Panc1 (cell line): ENCODE data around the gene FSD1L. TPM values are rescaled to one million over a fixed set of nuclear protein-coding genes. Genes with fewer than 3 reads are reported as not detected.

Experiments used
- ATAC-seq: fragments of 200-7000 bp; cut with Tn5 transposase; 2 replicates; pipeline ENCODE4 v1.9.1; 2020; ENCODE audit warnings: mild to moderate bottlenecking, moderate library complexity
- BruUV-seq: library from RNA; stranded (reverse); fragments of 400-500 nt; replicated peaks from 2 replicates; lab custom pipeline; 2021; lab: Mats Ljungman, UMichigan
- CTCF ChIA-PET: fragments of 300-600 bp; sonication (Branson Sonifier 250); formaldehyde crosslinking; loops from one replicate; lab custom pipeline; 2022; ENCODE audit warnings: antibody characterized with exemption; lab: Charles Lee
- POLR2A ChIA-PET: fragments of 300-600 bp; sonication (Branson Sonifier 250); formaldehyde crosslinking; loops from one replicate; lab custom pipeline; 2022; ENCODE audit warnings: antibody characterized with exemption; lab: Charles Lee
- DNase-seq: peaks from one replicate; pipeline ENCODE4 v3.0.0-alpha.2; 2010; ENCODE audit warnings: low read depth, low spot score
- H3K27ac ChIP-seq: 2 replicates; pipeline ENCODE4 v1.5.1; 2011; ENCODE audit warnings: mild to moderate bottlenecking, low read length, inconsistent platforms
- H3K27me3 ChIP-seq: fragments of 200-500 bp; sonication (Bioruptor generic); 2 replicates; pipeline ENCODE4 v1.6.0; 2014; ENCODE audit warnings: low read length, inconsistent platforms; ENCODE audit not compliant: control insufficient read depth, insufficient read depth
- H3K36me3 ChIP-seq: fragments of 200-500 bp; sonication (Bioruptor generic); 2 replicates; pipeline ENCODE4 v1.5.1; 2014; ENCODE audit warnings: inconsistent platforms, mild to moderate bottlenecking, low read length, moderate library complexity; ENCODE audit not compliant: control insufficient read depth, insufficient read depth
- H3K4me1 ChIP-seq: 2 replicates; pipeline ENCODE4 v1.5.1; 2011; ENCODE audit warnings: inconsistent platforms, mild to moderate bottlenecking, low read length, moderate library complexity; ENCODE audit not compliant: control insufficient read depth, insufficient read depth
- H3K4me3 ChIP-seq, 2 experiments: 2 replicates each; pipeline ENCODE4 v1.5.1; 2011 to 2012; ENCODE audit warnings: low read depth in 2 of 2, low read length in 2 of 2, mild to moderate bottlenecking in 2 of 2, inconsistent platforms in 1 of 2, moderate library complexity in 1 of 2
- H3K9me3 ChIP-seq: fragments of 200-500 bp; sonication (Bioruptor generic); 2 replicates; pipeline ENCODE4 v1.5.1; 2014; ENCODE audit warnings: low read depth, mild to moderate bottlenecking, inconsistent platforms, low read length, moderate library complexity; ENCODE audit not compliant: control insufficient read depth, insufficient read depth
- POLR2AphosphoS5 ChIP-seq: IDR thresholded peaks from 2 replicates; pipeline ENCODE4 v1.6.1; 2012; ENCODE audit warnings: mild to moderate bottlenecking, low read depth, low read length, moderate library complexity
- REST ChIP-seq, 2 experiments: IDR thresholded peaks; 2 replicates each; pipeline ENCODE4 v1.6.1; 2011 to 2012; ENCODE audit warnings: low read depth in 2 of 2, control low read depth in 1 of 2, low read length in 1 of 2, mild to moderate bottlenecking in 1 of 2, moderate library complexity in 1 of 2; ENCODE audit not compliant: insufficient read depth in 1 of 2
- SIN3A ChIP-seq: IDR thresholded peaks from 2 replicates; pipeline ENCODE4 v1.6.1; 2012; ENCODE audit warnings: low read depth, mild to moderate bottlenecking, low read length, moderate library complexity, borderline replicate concordance; ENCODE audit not compliant: insufficient read depth
- TCF7L2 ChIP-seq: IDR thresholded peaks from 2 replicates; pipeline ENCODE4 v1.6.1; 2011; ENCODE audit warnings: mild to moderate bottlenecking, low read depth, low read length, inconsistent platforms
- in situ Hi-C: cut with HindIII; loops from 2 replicates; pipeline ENCODE4 v1.10.0; 2016; ENCODE audit warnings: low sequenced_read_pairs, low pct_unique_long_range_greater_than_20kb
- intact Hi-C: fragments of 100-400 bp; cut with micrococcal nuclease; formaldehyde crosslinking; loops from one replicate; pipeline ENCODE4 v1.10.0; 2022; ENCODE audit not compliant: unreplicated experiment
- total RNA-seq: library from RNA; stranded (reverse); gene quantifications from one replicate; pipeline ENCODE4 v1.2.1, GENCODE V29; 2021; ENCODE audit not compliant: unreplicated experiment
- TF ChIP-seq, protein P1 (sequence below): fragments of 450-650 bp; IDR thresholded peaks from 2 replicates; pipeline ENCODE4 v1.5.1; 2017; ENCODE audit warnings: mild to moderate bottlenecking

The FSD1L gene
- total RNA-seq, 1 experiment from 2014 or later: 5.1 TPM

DNA sequence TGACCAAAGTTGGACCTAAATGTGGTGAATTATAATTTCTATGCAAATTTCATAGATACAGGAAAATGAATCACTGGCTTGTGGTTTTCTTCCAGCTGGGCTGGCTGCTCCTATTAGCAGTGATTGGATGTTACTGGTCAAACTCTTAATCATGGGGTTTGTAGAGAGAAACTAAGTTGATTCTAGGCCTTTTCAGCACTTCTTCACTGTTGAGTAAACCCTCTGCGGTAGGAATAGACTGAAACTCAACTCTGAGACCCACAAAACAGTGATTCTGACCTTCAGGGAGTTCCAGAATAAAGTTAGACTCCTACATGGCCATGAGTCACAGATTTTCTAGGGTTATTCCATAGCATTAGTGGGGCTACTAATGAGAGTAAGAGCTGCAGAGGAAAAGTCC lies 62.2 kb downstream of the FSD1L start:
- Histone ChIP-seq H3K27ac (no peak overlapping the region), H3K27me3 (no peaks in the 10 kb centered on the region), H3K4me1 (no peaks in the 10 kb centered on the region), H3K36me3 (peaks cover 4% of the 10 kb centered on the region; the same call in 1 of the 2 replicates), H3K9me3 (no peaks in the 10 kb centered on the region), H3K4me3 (no peak overlapping the region)
- intact Hi-C loops (no loop called here), in situ Hi-C loops (no loop called here)
- TF ChIP-seq POLR2AphosphoS5: no peak
- TF ChIP-seq SIN3A: no peak
- TF ChIP-seq, protein P1, sequence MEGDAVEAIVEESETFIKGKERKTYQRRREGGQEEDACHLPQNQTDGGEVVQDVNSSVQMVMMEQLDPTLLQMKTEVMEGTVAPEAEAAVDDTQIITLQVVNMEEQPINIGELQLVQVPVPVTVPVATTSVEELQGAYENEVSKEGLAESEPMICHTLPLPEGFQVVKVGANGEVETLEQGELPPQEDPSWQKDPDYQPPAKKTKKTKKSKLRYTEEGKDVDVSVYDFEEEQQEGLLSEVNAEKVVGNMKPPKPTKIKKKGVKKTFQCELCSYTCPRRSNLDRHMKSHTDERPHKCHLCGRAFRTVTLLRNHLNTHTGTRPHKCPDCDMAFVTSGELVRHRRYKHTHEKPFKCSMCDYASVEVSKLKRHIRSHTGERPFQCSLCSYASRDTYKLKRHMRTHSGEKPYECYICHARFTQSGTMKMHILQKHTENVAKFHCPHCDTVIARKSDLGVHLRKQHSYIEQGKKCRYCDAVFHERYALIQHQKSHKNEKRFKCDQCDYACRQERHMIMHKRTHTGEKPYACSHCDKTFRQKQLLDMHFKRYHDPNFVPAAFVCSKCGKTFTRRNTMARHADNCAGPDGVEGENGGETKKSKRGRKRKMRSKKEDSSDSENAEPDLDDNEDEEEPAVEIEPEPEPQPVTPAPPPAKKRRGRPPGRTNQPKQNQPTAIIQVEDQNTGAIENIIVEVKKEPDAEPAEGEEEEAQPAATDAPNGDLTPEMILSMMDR: no peak
- TF ChIP-seq REST (IDR thresholded peaks at IDR 0.05; ENCODE audit: insufficient read depth in 1 of 2, low read depth in 2 of 2, low read length in 1 of 2): no peak
- TF ChIP-seq TCF7L2: no peak
- no peak for DNase-seq
- ChIA-PET CTCF (no interaction called here), POLR2A (no interaction called here)
- no peak for ATAC-seq
- no TSS peak for BruUV-seq

DNA sequence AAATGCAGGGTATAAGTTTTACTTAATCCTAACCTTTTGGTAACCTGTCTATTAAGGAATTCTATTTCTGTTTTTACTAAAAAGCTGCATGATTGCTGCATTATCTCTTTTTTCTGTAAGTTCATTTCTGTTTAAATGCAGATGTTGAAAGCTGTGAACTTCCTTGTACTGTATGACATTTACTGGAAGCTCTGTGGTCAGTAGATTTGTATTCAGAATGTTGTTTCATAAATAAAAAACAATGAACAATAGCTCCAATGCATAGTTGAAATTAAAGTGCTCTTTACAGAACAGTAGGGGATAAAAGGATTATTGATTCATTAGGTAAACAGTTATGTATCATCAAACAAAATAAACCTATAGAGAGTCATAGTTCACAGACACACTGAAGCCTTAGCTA lies 63.6 kb downstream of the FSD1L start:
- CTCF ChIA-PET: no interaction called here
- ATAC-seq: no peak
- H3K4me3 ChIP-seq: no peak overlapping the region

More for the DNA sequence above, 63.6 kb downstream of the FSD1L start:
- no peak overlapping the region for H3K27ac ChIP-seq
- intact Hi-C loops: no loop called here
- BruUV-seq: no TSS peak
- TF ChIP-seq POLR2AphosphoS5: no peak
- TF ChIP-seq SIN3A: no peak
- TF ChIP-seq, protein P1: no peak
- no peaks in the 10 kb centered on the region for H3K9me3 ChIP-seq
- no peaks in the 10 kb centered on the region for H3K4me1 ChIP-seq
- in situ Hi-C loops: no loop called here
- peaks cover 4% of the 10 kb centered on the region; the same call in 1 of the 2 replicates for H3K36me3 ChIP-seq
- H3K27me3 ChIP-seq: no peaks in the 10 kb centered on the region
- DNase-seq: no peak
- POLR2A ChIA-PET: no interaction called here
